GM12878 (cell line): ENCODE results near the gene ATG10. TPM values are rescaled to one million over a fixed set of nuclear protein-coding genes. Genes with fewer than 3 reads are reported as not detected.

Experiments used
- ATAC-seq: fragments of 200-7000 bp; cut with Tn5 transposase; 3 replicates; pipeline ENCODE4 v1.9.1; 2020; ENCODE audit warnings: mild to moderate bottlenecking, moderate library complexity
- BruUV-seq: library from RNA; stranded (reverse); fragments of 400-500 nt; replicated peaks from 2 replicates; lab custom pipeline; 2021; lab: Mats Ljungman, UMichigan
- CTCF ChIA-PET: fragments of 300-600 bp; sonication (Branson Sonifier 250); formaldehyde crosslinking; extraction: SDS; loops from one replicate; lab custom pipeline; 2021; ENCODE audit warnings: inconsistent platforms; lab: Yijun Ruan, JAX
- POLR2A ChIA-PET: fragments of 350-600 bp; formaldehyde crosslinking; extraction: SDS; loops from one replicate; lab custom pipeline; 2021; ENCODE audit warnings: inconsistent platforms; lab: Charles Lee
- RAD21 ChIA-PET: fragments of 300-600 bp; sonication (Branson Sonifier 250); formaldehyde crosslinking; loops from one replicate; lab custom pipeline; 2023; ENCODE audit warnings: antibody characterized with exemption; ENCODE audit not compliant: unreplicated experiment; lab: Charles Lee
- SMC1A ChIA-PET: fragments of 300-600 bp; sonication (Branson Sonifier 250); formaldehyde crosslinking; loops from one replicate; lab custom pipeline; 2023; ENCODE audit not compliant: unreplicated experiment, uncharacterized antibody; lab: Charles Lee
- DNase-seq: peaks from one replicate; pipeline ENCODE4 v3.0.0-alpha.2; 2011; ENCODE audit warnings: low read depth, low spot score
- FAIRE-seq: peaks from 3 replicates; lab custom pipeline; 2011; peaks lifted over from hg19 to GRCh38; lab: Jason Lieb, UNC
- H2AFZ ChIP-seq: 2 replicates; pipeline ENCODE4 v1.6.0; 2011; ENCODE audit warnings: low read depth, low read length, control low read depth; ENCODE audit not compliant: control insufficient read depth
- H3K27ac ChIP-seq: 2 replicates; pipeline ENCODE4 v1.5.1; 2011; ENCODE audit warnings: control low read depth; ENCODE audit not compliant: control insufficient read depth, insufficient read depth
- H3K27me3 ChIP-seq, 2 experiments: replicated peaks in 1 of 2; 2 replicates each; pipeline versions ENCODE4 v1.6.0 to v1.6.1; 2011; ENCODE audit warnings: low read length in 1 of 2; ENCODE audit not compliant: control insufficient read depth in 2 of 2, insufficient read depth in 2 of 2
- H3K36me3 ChIP-seq, 2 experiments: 2 replicates each; pipeline ENCODE4 v1.5.1; 2011; ENCODE audit warnings: low read length in 1 of 2; ENCODE audit not compliant: control insufficient read depth in 2 of 2, insufficient read depth in 2 of 2
- H3K4me1 ChIP-seq: 2 replicates; pipeline ENCODE4 v1.6.1; 2011; ENCODE audit warnings: mild to moderate bottlenecking, low read length, moderate library complexity, mixed read lengths; ENCODE audit not compliant: control insufficient read depth, insufficient read depth
- H3K4me2 ChIP-seq: 2 replicates; pipeline ENCODE4 v1.6.0; 2011; ENCODE audit warnings: control low read depth; ENCODE audit not compliant: control insufficient read depth, insufficient read depth
- H3K4me3 ChIP-seq: fragments of 200-600 bp; sonication (generic); 2 replicates; pipeline ENCODE4 v1.5.1; 2016
- H3K79me2 ChIP-seq: 2 replicates; pipeline ENCODE4 v1.6.0; 2011; ENCODE audit warnings: low read length; ENCODE audit not compliant: control insufficient read depth, insufficient read depth
- H3K9ac ChIP-seq: 2 replicates; pipeline ENCODE4 v1.8.0; 2011; ENCODE audit warnings: low read length, control low read depth, mixed read lengths; ENCODE audit not compliant: control insufficient read depth, insufficient read depth
- H3K9me3 ChIP-seq: replicated peaks from 3 replicates; pipeline ENCODE4 v1.5.1; 2011; ENCODE audit warnings: mild to moderate bottlenecking, low read length; ENCODE audit not compliant: control insufficient read depth, insufficient read depth
- H4K20me1 ChIP-seq: 2 replicates; pipeline ENCODE4 v1.6.0; 2011; ENCODE audit not compliant: control insufficient read depth, insufficient read depth
- GABPA ChIP-seq: IDR thresholded peaks from 2 replicates; pipeline ENCODE4 v1.6.1; 2014; ENCODE audit warnings: antibody characterized with exemption, low read depth, mild to moderate bottlenecking, inconsistent platforms
- HCFC1 ChIP-seq: fragments of 150-350 bp; IDR thresholded peaks from 2 replicates; pipeline ENCODE4 v1.6.1; 2014; ENCODE audit warnings: low read length
- RUNX3 ChIP-seq: IDR thresholded peaks from 2 replicates; pipeline ENCODE4 v1.6.1; 2012; ENCODE audit warnings: low read length, inconsistent platforms
- WGBS: methylation state at CpG from one replicate; pipeline ENCODE4 v1.1.6; 2016; ENCODE audit warnings: low lambda C conversion rate; ENCODE audit not compliant: insufficient replicate concordance, insufficient coverage; ENCODE audit errors: missing lambda C conversion rate; 5-methylcytosine and 5-hydroxymethylcytosine counted together
- in situ Hi-C: fragments of 300-500 bp; cut with MboI; formaldehyde crosslinking; loops from 9 replicates; pipeline ENCODE4 v1.14.3; 2018; ENCODE audit warnings: mixed read lengths
- intact Hi-C: fragments of 100-400 bp; cut with micrococcal nuclease; formaldehyde crosslinking; loops from one replicate; pipeline ENCODE4 v1.14.2; 2022; ENCODE audit not compliant: unreplicated experiment
- polyA plus RNA-seq, 11 experiments: library from polyadenylated mRNA; depleted of rRNA in 4 of 11; unstranded in 6 of 11; stranded (reverse) in 5 of 11; fragments of >200 nt; fragmentation: Nextera tagmentation in 4 of 11; fragmentation: Illumina TruSeq in 1 of 11; extraction: Ambion mirVana in 4 of 11; extraction: Trizol in 1 of 11; gene quantifications; 1 replicate in 1 of 11; 2 replicates in 10 of 11; pipeline versions ENCODE4 v1.2.1 to v1.2.3, GENCODE V29; 2011 to 2016; ENCODE audit warnings: inconsistent platforms in 2 of 11, missing spikeins in 2 of 11, low read depth in 1 of 11
- total RNA-seq, 4 experiments: library from RNA; depleted of rRNA in 3 of 4; stranded (reverse); fragments of >200 nt in 3 of 4; fragmentation: Illumina TruSeq in 1 of 4; extraction: Trizol in 1 of 4; gene quantifications; 2 replicates each; pipeline versions ENCODE4 v1.2.1 to v1.2.3, GENCODE V29; 2013 to 2021
- TF ChIP-seq, protein P1 (sequence below): fragments of 450-650 bp; formaldehyde crosslinking; IDR thresholded peaks from 2 replicates; pipeline ENCODE4 v1.4.0; 2022; ENCODE audit warnings: mild to moderate bottlenecking, moderate library complexity

ATG10 gene
- total and polyA plus RNA-seq, 10 of the 15 experiments (the other 5 are each of a cell fraction or from before 2014, with no cell fraction given) = 3.8 to 14.4 (median 6.5) TPM

DNA sequence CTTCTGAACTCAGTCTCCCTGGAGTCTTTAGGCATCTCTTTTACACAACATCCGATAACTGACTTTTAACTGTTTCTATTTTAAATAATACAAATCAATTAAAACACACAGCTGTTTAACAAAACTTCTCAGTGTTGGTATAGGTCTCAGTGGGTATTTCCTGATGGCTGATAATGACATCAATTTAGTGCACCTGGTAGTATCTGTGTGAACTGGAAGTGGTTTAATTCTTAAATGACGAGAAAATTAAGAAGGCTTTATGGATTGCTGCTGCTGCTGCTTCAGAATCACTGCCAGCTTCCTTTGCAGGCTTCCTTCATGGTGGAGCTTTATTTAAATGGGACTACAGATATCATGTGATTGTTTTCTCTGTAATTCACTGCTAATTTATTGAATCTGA, 214.0 kb downstream of the ATG10 start:
- CTCF ChIA-PET = interaction anchor here (0.6 to 2.2 kb wide), 7 partner anchors 11 to 997 kb away, joined by 3 to 7 read pairs (median 3); no protein-coding TSS in a partner anchor
- no TSS peak for BruUV-seq
- 95% methylated on average over 2 of the region's 2 CpGs for WGBS
- no peaks in the 10 kb centered on the region for H3K4me1 ChIP-seq
- in situ Hi-C loops = no loop called here
- FAIRE-seq (no peak), DNase-seq (no peak), ATAC-seq (peak; percentile 58)
- no peaks in the 10 kb centered on the region for H3K36me3 ChIP-seq
- no peaks in the 10 kb centered on the region for H3K79me2 ChIP-seq
- RAD21 ChIA-PET = interaction anchor here (0.7 to 1.1 kb wide), 2 partner anchors 22 to 43 kb away, joined by 4 read pairs; no protein-coding TSS in a partner anchor
- H2AFZ ChIP-seq = no peak overlapping the region
- H3K4me3 ChIP-seq = no peak overlapping the region
- SMC1A ChIA-PET = interaction anchor here (0.9 to 4.5 kb wide), 7 partner anchors 8 to 40 kb away, joined by 3 to 22 read pairs (median 7); no protein-coding TSS in a partner anchor
- no peaks in the 10 kb centered on the region for H3K27me3 ChIP-seq
- H3K9ac ChIP-seq = no peak overlapping the region
- TF ChIP-seq, protein P1, sequence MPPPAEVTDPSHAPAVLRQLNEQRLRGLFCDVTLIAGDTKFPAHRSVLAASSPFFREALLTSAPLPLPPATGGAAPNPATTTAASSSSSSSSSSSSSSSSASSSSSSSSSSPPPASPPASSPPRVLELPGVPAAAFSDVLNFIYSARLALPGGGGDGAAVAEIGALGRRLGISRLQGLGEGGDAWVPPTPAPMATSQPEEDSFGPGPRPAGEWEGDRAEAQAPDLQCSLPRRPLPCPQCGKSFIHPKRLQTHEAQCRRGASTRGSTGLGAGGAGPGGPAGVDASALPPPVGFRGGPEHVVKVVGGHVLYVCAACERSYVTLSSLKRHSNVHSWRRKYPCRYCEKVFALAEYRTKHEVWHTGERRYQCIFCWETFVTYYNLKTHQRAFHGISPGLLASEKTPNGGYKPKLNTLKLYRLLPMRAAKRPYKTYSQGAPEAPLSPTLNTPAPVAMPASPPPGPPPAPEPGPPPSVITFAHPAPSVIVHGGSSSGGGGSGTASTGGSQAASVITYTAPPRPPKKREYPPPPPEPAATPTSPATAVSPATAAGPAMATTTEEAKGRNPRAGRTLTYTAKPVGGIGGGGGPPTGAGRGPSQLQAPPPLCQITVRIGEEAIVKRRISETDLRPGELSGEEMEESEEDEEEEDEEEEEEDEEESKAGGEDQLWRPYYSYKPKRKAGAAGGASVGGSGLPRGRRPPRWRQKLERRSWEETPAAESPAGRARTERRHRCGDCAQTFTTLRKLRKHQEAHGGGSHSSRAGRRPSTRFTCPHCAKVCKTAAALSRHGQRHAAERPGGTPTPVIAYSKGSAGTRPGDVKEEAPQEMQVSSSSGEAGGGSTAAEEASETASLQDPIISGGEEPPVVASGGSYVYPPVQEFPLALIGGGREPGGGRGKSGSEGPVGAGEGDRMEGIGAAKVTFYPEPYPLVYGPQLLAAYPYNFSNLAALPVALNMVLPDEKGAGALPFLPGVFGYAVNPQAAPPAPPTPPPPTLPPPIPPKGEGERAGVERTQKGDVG (CRISPR knock-in tag) = no peak
- TF ChIP-seq HCFC1 (no peak), RUNX3 (0 out of 2 replicates have a peak, but pooled peaks have one; percentile 9), GABPA (peak; percentile 16; the same call in 1 of the 2 replicates)
- H3K9me3 ChIP-seq = no peaks in the 10 kb centered on the region; the same call in 2 of the 3 replicates
- POLR2A ChIA-PET = interaction anchor here (0.8 kb wide), 1 partner anchor 11 kb away, joined by 3 read pairs; no protein-coding TSS in a partner anchor
- no peaks in the 10 kb centered on the region for H4K20me1 ChIP-seq
- intact Hi-C loops = no loop called here
- no peak overlapping the region for H3K27ac ChIP-seq
- no peak overlapping the region for H3K4me2 ChIP-seq
